Ishikawa (cell line): ENCODE results near the gene CTPS2.

ENCODE experiments used
- CEBPB ChIP-seq: IDR thresholded peaks from 2 replicates; pipeline ENCODE4 v1.6.1; 2012
- CREB1 ChIP-seq: IDR thresholded peaks from 2 replicates; pipeline ENCODE4 v1.6.1; 2012; ENCODE audit warnings: low read depth
- EGR1 ChIP-seq: IDR thresholded peaks from 2 replicates; pipeline ENCODE4 v1.6.1; 2012
- EP300 ChIP-seq: IDR thresholded peaks from 2 replicates; pipeline ENCODE4 v1.6.1; 2012; ENCODE audit warnings: borderline replicate concordance
- FOXM1 ChIP-seq: IDR thresholded peaks from 2 replicates; pipeline ENCODE4 v1.6.1; 2012; ENCODE audit warnings: low read depth, borderline replicate concordance
- MAX ChIP-seq: IDR thresholded peaks from 2 replicates; pipeline ENCODE4 v1.6.1; 2012
- NFIC ChIP-seq: IDR thresholded peaks from 2 replicates; pipeline ENCODE4 v1.6.1; 2012
- RAD21 ChIP-seq: IDR thresholded peaks from 2 replicates; pipeline ENCODE4 v1.6.1; 2012; ENCODE audit warnings: low read depth
- TAF1 ChIP-seq: IDR thresholded peaks from 2 replicates; pipeline ENCODE4 v1.6.1; 2012; ENCODE audit warnings: low read depth, mild to moderate bottlenecking
- TCF12 ChIP-seq: IDR thresholded peaks from 2 replicates; pipeline ENCODE4 v1.6.1; 2012; ENCODE audit warnings: low read depth
- TEAD4 ChIP-seq: IDR thresholded peaks from 2 replicates; pipeline ENCODE4 v1.6.1; 2012
- USF1 ChIP-seq: IDR thresholded peaks from 2 replicates; pipeline ENCODE4 v1.6.1; 2012
- YY1 ChIP-seq: IDR thresholded peaks from 2 replicates; pipeline ENCODE4 v1.6.1; 2012; ENCODE audit warnings: low read depth
- ZBTB7A ChIP-seq: IDR thresholded peaks from 2 replicates; pipeline ENCODE4 v1.6.1; 2012; ENCODE audit warnings: low read depth
- TF ChIP-seq, protein P1 (sequence below): IDR thresholded peaks from 2 replicates; pipeline ENCODE4 v1.6.1; 2012; ENCODE audit warnings: low read depth, mild to moderate bottlenecking

CTPS2 gene

DNA sequence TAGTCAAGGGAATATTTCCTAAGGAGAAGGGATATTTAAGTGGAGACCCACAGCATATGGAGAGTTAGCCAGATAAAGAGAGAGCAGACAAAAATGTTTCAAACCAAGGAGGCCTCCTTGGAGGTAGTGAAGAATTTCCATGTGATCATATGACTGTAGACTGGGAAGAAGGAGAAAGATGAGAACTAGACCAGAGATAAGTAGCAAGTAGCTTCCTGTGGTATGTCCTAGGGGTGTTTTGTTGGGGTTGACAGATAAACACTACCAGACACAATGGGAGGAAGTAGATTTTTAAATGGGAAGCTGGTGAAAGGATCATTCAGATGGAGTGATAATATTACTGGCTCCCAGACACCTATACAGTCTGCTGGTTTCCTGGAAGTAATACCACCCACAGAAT, 20.5 kb upstream of the CTPS2 start:
- TF ChIP-seq ZBTB7A (no peak), NFIC (no peak), TEAD4 (no peak), CEBPB (no peak), MAX (no peak)

DNA sequence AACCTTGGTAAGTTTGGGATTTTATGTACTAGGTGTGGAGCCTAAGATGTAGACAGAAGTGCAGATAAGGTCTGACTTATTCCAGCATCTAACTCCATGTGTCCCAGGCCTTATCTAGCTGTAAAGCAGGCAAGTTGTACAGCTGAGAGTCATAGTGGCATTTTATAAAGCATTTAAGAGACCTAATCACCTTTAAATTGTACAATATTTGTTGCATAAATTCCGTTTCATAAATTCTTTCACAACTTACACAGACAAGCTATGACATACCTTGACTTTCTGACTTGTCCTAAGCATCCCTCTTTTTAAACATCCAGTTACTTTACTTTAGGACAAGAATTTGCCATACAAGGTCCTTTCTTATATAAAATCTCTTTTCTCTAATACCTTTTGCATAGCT, 18.0 kb upstream of the CTPS2 start:
- TF ChIP-seq TAF1 (no peak), USF1 (no peak), MAX (no peak), NFIC (no peak), TCF12 (no peak), CREB1 (no peak), TEAD4 (no peak), YY1 (no peak), EGR1 (no peak), CEBPB (no peak), FOXM1 (no peak), EP300 (no peak), RAD21 (no peak), ZBTB7A (no peak)
- TF ChIP-seq, protein P1, sequence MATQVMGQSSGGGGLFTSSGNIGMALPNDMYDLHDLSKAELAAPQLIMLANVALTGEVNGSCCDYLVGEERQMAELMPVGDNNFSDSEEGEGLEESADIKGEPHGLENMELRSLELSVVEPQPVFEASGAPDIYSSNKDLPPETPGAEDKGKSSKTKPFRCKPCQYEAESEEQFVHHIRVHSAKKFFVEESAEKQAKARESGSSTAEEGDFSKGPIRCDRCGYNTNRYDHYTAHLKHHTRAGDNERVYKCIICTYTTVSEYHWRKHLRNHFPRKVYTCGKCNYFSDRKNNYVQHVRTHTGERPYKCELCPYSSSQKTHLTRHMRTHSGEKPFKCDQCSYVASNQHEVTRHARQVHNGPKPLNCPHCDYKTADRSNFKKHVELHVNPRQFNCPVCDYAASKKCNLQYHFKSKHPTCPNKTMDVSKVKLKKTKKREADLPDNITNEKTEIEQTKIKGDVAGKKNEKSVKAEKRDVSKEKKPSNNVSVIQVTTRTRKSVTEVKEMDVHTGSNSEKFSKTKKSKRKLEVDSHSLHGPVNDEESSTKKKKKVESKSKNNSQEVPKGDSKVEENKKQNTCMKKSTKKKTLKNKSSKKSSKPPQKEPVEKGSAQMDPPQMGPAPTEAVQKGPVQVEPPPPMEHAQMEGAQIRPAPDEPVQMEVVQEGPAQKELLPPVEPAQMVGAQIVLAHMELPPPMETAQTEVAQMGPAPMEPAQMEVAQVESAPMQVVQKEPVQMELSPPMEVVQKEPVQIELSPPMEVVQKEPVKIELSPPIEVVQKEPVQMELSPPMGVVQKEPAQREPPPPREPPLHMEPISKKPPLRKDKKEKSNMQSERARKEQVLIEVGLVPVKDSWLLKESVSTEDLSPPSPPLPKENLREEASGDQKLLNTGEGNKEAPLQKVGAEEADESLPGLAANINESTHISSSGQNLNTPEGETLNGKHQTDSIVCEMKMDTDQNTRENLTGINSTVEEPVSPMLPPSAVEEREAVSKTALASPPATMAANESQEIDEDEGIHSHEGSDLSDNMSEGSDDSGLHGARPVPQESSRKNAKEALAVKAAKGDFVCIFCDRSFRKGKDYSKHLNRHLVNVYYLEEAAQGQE: no peak

GRCh38 chrX:16727637-16728036, 15.2 kb upstream of the CTPS2 start:
- TF ChIP-seq USF1 (no peak), YY1 (no peak), EP300 (no peak), CEBPB (no peak), EGR1 (no peak), CREB1 (no peak), TCF12 (no peak)

DNA sequence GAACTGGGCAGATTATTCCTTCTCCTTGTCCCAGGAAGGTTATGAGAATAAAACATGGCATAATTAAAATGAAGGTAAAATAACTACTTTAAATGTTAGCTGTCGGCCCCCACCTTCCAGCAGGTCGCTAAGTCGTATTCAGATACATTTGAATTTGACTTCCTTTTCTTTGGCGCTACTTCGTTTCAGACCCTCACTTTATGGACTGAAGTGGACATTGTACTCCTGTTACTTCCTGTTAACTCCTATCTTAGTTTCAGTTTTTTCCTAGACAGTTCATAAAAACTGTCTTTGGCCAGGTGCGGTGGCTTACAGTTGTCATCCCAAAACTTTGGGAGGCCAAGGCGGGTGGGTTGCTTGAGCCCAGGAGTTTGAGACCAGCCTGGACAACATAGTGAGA, 12.6 kb upstream of the CTPS2 start:
- TF ChIP-seq EP300 (no peak), TEAD4 (no peak)

GRCh38 chrX:16722481-16722880, 10.0 kb upstream of the CTPS2 start:
- TF ChIP-seq FOXM1: no peak

- 0 out of 2 replicates have a peak, but pooled peaks have one; percentile 18 for TF ChIP-seq USF1
- no peak for TF ChIP-seq EGR1
- TF ChIP-seq CEBPB: no peak
- no peak for TF ChIP-seq RAD21
- TF ChIP-seq TCF12: no peak
- TF ChIP-seq YY1: no peak
- TF ChIP-seq NFIC: no peak
- no peak for TF ChIP-seq ZBTB7A
- peak; percentile 28; the same call in 1 of the 2 replicates for TF ChIP-seq TEAD4
- no peak for TF ChIP-seq FOXM1
- TF ChIP-seq MAX: peak; percentile 57
- TF ChIP-seq TAF1: peak; percentile 81
- TF ChIP-seq, protein P1: no peak
- TF ChIP-seq CREB1: peak; percentile 95
- no peak for TF ChIP-seq EP300
Measured at GRCh38 chrX:16719334-16720084, 7.0 kb upstream of the CTPS2 start, which contains the start of gene SYAP1. TSS of gene SYAP1 (plus strand) at chrX:16719612. CDS start at chrX:16719725, 113 bp downstream.
